ENCODE results near the gene ATP6V0E1. TPM values are rescaled to one million over a fixed set of nuclear protein-coding genes. Genes with fewer than 3 reads are reported as not detected.
"Not testable (repeated sequence)": the region's sequence is repeated elsewhere in the genome, so short reads cannot be mapped to it uniquely, and the experiment has no call there.

ATP6V0E1 gene
- total RNA-seq, 4 donors from 2014 or later: 46.2 to 175 (median 110) TPM

DNA sequence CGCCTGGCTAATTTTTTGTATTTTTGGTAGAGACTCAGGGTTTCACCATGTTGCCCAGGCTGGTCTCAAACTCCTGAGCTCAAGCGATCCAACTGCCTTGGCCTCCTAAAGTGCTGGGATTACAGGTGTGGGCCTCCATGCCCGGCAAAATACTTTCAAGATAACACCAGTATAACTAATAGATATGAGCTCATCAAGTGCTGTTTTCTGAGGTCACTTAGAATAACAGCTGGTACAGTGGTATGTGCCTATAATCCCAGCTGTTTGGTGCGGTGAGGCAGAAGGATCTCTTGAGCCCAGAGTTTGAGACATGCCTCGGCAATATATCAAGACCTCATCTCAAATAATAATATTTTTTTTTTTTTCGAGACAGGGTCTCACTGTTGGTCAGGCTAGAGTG is 42.1 kb downstream of the ATP6V0E1 start:
- no peaks in the 10 kb centered on the region for H3K27me3 ChIP-seq
- peak in 1 of 3 donors; percentile 26 for DNase-seq
- no peak overlapping the region for H3K27ac ChIP-seq
- H3K36me3 ChIP-seq: peaks cover 0 to 23% (median 0%) of the 10 kb centered on the region in 3 donors
- H3K4me1 ChIP-seq: peaks cover 0 to 21% (median 4%) of the 10 kb centered on the region in 4 donors
- no peak overlapping the region for H3K4me3 ChIP-seq
- TF ChIP-seq POLR2A (IDR thresholded peaks at IDR 0.05): no peak
- TF ChIP-seq, protein P1, sequence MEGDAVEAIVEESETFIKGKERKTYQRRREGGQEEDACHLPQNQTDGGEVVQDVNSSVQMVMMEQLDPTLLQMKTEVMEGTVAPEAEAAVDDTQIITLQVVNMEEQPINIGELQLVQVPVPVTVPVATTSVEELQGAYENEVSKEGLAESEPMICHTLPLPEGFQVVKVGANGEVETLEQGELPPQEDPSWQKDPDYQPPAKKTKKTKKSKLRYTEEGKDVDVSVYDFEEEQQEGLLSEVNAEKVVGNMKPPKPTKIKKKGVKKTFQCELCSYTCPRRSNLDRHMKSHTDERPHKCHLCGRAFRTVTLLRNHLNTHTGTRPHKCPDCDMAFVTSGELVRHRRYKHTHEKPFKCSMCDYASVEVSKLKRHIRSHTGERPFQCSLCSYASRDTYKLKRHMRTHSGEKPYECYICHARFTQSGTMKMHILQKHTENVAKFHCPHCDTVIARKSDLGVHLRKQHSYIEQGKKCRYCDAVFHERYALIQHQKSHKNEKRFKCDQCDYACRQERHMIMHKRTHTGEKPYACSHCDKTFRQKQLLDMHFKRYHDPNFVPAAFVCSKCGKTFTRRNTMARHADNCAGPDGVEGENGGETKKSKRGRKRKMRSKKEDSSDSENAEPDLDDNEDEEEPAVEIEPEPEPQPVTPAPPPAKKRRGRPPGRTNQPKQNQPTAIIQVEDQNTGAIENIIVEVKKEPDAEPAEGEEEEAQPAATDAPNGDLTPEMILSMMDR (IDR thresholded peaks at IDR 0.05): no peak
- H3K9me3 ChIP-seq: no peaks in the 10 kb centered on the region

DNA sequence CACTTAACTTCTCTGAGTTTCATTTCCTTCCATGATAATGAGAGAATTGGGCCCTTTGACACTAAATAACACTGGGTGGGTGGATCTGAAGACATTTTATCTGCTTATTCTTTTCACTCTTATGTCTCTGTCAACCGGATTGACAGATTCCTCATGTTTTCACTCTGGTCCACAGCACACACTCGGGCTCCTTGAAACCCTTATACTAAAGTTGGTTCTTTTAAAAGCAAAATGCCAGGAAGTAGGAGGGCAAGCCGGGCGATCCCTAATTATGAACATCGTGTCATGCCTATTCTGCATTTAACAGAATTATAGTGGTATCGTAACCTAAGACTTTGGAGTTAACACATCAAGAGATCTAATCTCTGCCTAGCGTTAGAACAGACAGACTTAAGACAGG is 44.3 kb downstream of the ATP6V0E1 start:
- Histone ChIP-seq H3K4me3 (no peak overlapping the region), H3K36me3 (peaks cover 0 to 2% (median 0%) of the 10 kb centered on the region in 3 donors), H3K27ac (no peak overlapping the region), H3K9me3 (no peaks in the 10 kb centered on the region), H3K27me3 (no peaks in the 10 kb centered on the region), H3K4me1 (peaks cover 0 to 15% (median 4%) of the 10 kb centered on the region in 4 donors)
- DNase-seq: peak in 1 of 3 donors; percentile 3
- TF ChIP-seq, protein P1 (IDR thresholded peaks at IDR 0.05): no peak
- TF ChIP-seq POLR2A (IDR thresholded peaks at IDR 0.05): no peak

- no peak for DNase-seq
- Histone ChIP-seq H3K9me3 (no peaks in the 10 kb centered on the region), H3K36me3 (no peaks in the 10 kb centered on the region), H3K27ac (peak overlapping the region in 3 of 4 donors; percentile 10 to 58 (median 44)), H3K4me1 (peaks cover 0 to 15% (median 4%) of the 10 kb centered on the region in 4 donors), H3K4me3 (no peak overlapping the region), H3K27me3 (no peaks in the 10 kb centered on the region)
- TF ChIP-seq POLR2A (IDR thresholded peaks at IDR 0.05): no peak
- TF ChIP-seq, protein P1 (IDR thresholded peaks at IDR 0.05): no peak
Observed at GRCh38 chr5:173028811-173029327, 45.3 kb downstream of the ATP6V0E1 start.

DNA sequence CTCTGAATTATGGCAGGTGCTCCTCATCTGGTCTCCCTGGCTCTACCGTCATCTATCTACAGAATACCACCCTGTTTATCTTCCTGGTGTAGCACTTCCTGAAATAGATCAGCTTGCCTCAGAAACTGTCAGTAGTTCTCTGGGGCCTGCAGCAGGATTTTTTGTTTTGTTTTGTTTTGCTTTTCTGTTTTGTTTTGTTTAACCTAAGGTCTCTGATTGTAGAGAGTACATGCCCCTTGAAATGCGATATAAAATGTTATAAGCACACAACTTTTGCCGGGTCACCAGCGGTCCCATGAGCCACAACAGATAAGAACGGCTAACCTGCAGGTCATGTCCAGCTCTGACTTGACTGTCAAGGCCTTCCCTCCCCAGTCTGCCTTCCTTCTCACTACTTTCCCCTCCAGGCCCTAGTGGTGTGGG is 45.9 kb downstream of the ATP6V0E1 start:
- peak in 1 of 3 donors; percentile 28 for DNase-seq
- Histone ChIP-seq H3K9me3 (no peaks in the 10 kb centered on the region), H3K4me3 (no peak overlapping the region), H3K4me1 (peaks cover 0 to 15% (median 4%) of the 10 kb centered on the region in 4 donors), H3K27me3 (no peaks in the 10 kb centered on the region), H3K36me3 (no peaks in the 10 kb centered on the region), H3K27ac (peak overlapping the region in 3 of 4 donors; percentile 6 to 58 (median 10))
- no peak for TF ChIP-seq POLR2A (IDR thresholded peaks at IDR 0.05)
- TF ChIP-seq, protein P1 (IDR thresholded peaks at IDR 0.05): no peak

DNA sequence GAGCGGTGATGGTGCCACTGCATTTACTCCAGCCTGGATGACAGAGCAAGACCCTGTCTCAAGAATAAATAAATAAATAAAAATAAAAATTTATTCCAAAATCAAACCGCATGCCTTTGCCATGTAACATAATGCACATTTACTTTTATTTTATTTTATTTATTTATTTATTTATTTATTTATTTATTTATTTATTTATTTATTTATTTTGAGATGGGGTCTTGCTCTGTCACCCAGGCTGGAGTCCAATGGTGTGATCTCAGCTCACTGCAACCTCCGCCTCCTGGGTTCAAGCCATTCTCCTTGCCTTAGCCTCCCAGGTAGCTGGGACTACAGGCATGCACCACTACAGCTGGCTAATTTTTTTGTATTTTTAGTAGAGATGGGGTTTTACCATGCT is 48.5 kb downstream of the ATP6V0E1 start:
- H3K4me3 ChIP-seq, H3K9me3 ChIP-seq, H3K36me3 ChIP-seq, H3K27me3 ChIP-seq, DNase-seq, H3K27ac ChIP-seq: not testable (repeated sequence)
- H3K4me1 ChIP-seq: peaks cover 0 to 31% (median 9%) of the 10 kb centered on the region in 4 donors

GRCh38 chr5:173032730-173033129 is 49.2 kb downstream of the ATP6V0E1 start:
- Histone ChIP-seq H3K36me3 (no peaks in the 10 kb centered on the region), H3K27me3 (no peaks in the 10 kb centered on the region), H3K4me1 (peaks cover 0 to 31% (median 9%) of the 10 kb centered on the region in 4 donors), H3K27ac (no peak overlapping the region), H3K9me3 (no peaks in the 10 kb centered on the region), H3K4me3 (no peak overlapping the region)
- TF ChIP-seq POLR2A (IDR thresholded peaks at IDR 0.05): no peak
- TF ChIP-seq, protein P1 (IDR thresholded peaks at IDR 0.05): no peak
- no peak for DNase-seq

Data from Peyer's patch (tissue), 4 donors.